ENCODE results near the gene GPR155.
"Not testable (repeated sequence)": the region's sequence is repeated elsewhere in the genome, so short reads cannot be mapped to it uniquely, and the experiment has no call there.

The GPR155 gene

DNA sequence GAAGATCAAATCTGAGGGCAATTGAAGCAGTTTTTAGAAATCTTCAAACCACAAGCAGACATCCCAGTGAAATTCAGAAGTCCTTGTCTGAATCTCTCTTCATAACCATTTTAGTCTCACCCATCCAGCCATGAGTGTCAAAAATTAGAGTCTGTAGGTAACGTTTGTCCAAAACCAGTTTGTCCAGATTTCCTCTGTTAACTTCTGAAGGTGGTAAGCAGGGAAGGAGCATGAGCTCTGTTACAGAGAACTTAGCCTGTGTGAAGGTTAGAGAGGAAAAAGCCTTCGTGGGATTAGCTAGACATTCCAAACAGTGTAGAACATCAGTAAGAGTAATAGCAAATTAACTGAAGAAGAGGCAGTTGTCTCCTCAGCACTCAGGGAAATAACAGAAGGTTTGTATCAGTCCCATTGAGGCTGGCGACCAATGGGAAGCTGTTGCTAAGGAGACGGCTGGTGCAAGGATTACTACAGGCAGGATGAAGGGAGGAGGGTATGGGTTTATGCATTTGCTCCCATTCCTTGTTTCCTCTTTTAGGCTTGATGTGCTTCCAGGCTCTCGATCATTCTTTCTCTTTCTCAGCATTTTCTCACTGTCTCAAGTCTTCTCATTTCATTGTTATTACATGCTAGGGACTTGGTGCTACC is 8.7 kb upstream of the GPR155 start:
- no peak for DNase-seq (ENCODE audit: extremely low read depth, insufficient read length)
- no peak for TF ChIP-seq CTCF (IDR thresholded peaks at IDR 0.05; ENCODE audit: insufficient read depth, low read length, poor library complexity, severe bottlenecking)
- no peak overlapping the region for H3K4me3 ChIP-seq (replicated peaks; ENCODE audit: low read depth, low read length)
- H3K36me3 ChIP-seq (ENCODE audit: control insufficient read depth, insufficient read depth, low read length), result no peaks in the 10 kb centered on the region
- no peaks in the 10 kb centered on the region for H3K27me3 ChIP-seq (replicated peaks; ENCODE audit: control insufficient read depth, insufficient read depth, low read length)

DNA sequence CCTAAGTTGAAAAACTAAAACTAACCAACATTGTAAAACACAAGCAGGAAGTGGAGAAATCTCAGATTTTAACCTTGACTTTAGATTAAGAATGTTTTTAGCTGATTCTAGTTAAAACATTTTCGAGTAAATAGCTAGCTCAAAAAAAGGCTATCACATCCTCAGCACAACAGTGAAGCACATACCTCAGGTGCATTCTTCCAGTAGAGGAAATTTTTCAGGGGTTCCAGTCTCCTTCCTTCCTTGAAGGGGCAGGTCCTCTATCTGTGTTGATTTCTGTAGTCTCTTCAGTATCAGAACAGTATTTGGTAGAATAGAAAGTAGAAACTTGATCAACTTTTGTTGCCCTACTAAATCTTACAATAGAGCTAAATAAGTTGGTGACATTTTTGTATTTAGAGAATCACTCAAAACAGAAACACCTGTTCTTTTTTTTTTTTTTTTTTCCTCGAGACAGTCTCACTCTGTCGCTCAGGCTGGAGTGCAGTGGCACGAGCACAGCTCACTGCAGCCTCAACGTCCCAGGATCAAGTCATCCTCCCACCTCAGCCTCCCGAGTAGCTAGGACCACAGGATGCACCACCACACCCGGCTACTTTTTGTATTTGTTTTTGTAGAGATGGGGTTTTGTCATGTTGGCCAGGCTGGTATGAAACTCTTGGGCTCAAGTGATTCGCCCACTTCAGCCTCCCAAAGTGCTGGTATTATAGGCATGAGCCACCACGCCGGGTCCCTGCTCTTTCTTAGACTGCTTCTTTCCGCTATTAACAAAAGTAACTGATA is 6.9 kb upstream of the GPR155 start:
- peak; percentile 40 for DNase-seq (ENCODE audit: extremely low read depth, insufficient read length)
- Histone ChIP-seq H3K36me3 (ENCODE audit: control insufficient read depth, insufficient read depth, low read length) (no peaks in the 10 kb centered on the region), H3K4me3 (replicated peaks; ENCODE audit: low read depth, low read length) (peak overlapping the region; percentile 10), H3K27me3 (replicated peaks; ENCODE audit: control insufficient read depth, insufficient read depth, low read length) (no peaks in the 10 kb centered on the region)
- no peak for TF ChIP-seq CTCF (IDR thresholded peaks at IDR 0.05; ENCODE audit: insufficient read depth, low read length, poor library complexity, severe bottlenecking)

- Histone ChIP-seq H3K36me3 (ENCODE audit: control insufficient read depth, insufficient read depth, low read length) (no peaks in the 10 kb centered on the region), H3K4me3 (replicated peaks; ENCODE audit: low read depth, low read length) (peak overlapping the region; percentile 24; the same call in 1 of the 2 replicates), H3K27me3 (replicated peaks; ENCODE audit: control insufficient read depth, insufficient read depth, low read length) (no peaks in the 10 kb centered on the region)
- no peak for TF ChIP-seq CTCF (IDR thresholded peaks at IDR 0.05; ENCODE audit: insufficient read depth, low read length, poor library complexity, severe bottlenecking)
- DNase-seq (ENCODE audit: extremely low read depth, insufficient read length), result peak; percentile 71
Observed at GRCh38 chr2:174492963-174493431, 6.2 kb upstream of the GPR155 start.

DNA sequence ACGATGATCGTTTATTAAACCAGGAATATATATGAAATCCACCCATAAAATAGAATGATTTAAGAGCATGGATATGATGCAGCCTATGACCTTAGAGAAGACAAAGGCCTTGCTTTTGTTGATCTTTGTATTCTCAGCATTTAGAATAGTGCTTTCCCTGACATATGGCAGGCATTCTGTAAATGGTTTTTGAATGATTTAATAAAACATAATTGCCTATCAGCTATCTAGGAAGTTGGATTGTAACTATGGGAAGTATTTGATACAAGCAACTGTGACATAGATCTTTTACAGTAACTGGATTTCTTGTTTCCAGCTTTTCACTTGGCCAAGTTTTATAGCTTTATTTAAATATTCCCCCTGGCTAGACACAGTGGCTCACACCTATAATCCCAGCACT is 5.1 kb upstream of the GPR155 start:
- DNase-seq (ENCODE audit: extremely low read depth, insufficient read length), result no peak
- no peaks in the 10 kb centered on the region for H3K27me3 ChIP-seq (replicated peaks; ENCODE audit: control insufficient read depth, insufficient read depth, low read length)
- no peak for TF ChIP-seq CTCF (IDR thresholded peaks at IDR 0.05; ENCODE audit: insufficient read depth, low read length, poor library complexity, severe bottlenecking)
- no peak overlapping the region for H3K4me3 ChIP-seq (replicated peaks; ENCODE audit: low read depth, low read length)
- H3K36me3 ChIP-seq (ENCODE audit: control insufficient read depth, insufficient read depth, low read length), result no peaks in the 10 kb centered on the region

GRCh38 chr2:174490051-174490450 is 3.2 kb upstream of the GPR155 start:
- peak; percentile 14 for DNase-seq (ENCODE audit: extremely low read depth, insufficient read length)
- H3K36me3 ChIP-seq (ENCODE audit: control insufficient read depth, insufficient read depth, low read length), result no peaks in the 10 kb centered on the region
- no peak for TF ChIP-seq CTCF (IDR thresholded peaks at IDR 0.05; ENCODE audit: insufficient read depth, low read length, poor library complexity, severe bottlenecking)
- H3K27me3 ChIP-seq (replicated peaks; ENCODE audit: control insufficient read depth, insufficient read depth, low read length), result no peaks in the 10 kb centered on the region
- H3K4me3 ChIP-seq (replicated peaks; ENCODE audit: low read depth, low read length), result no peak overlapping the region

- H3K4me3 ChIP-seq (replicated peaks; ENCODE audit: low read depth, low read length); DNase-seq (ENCODE audit: extremely low read depth, insufficient read length); H3K36me3 ChIP-seq (ENCODE audit: control insufficient read depth, insufficient read depth, low read length): not testable (repeated sequence)
Observed at GRCh38 chr2:174489520-174489919, 2.7 kb upstream of the GPR155 start.

More at GRCh38 chr2:174489520-174489919, 2.7 kb upstream of the GPR155 start:
- not testable (repeated sequence) for H3K27me3 ChIP-seq (replicated peaks; ENCODE audit: control insufficient read depth, insufficient read depth, low read length)
